HCT116 (cell line): Measurements from ENCODE around the gene RTTN. TPM values are rescaled to one million over a fixed set of nuclear protein-coding genes. Genes with fewer than 3 reads are reported as not detected.

Source experiments
- ATAC-seq: fragments of 200-7000 bp; cut with Tn5 transposase; 2 replicates; pipeline ENCODE4 v1.9.1; 2020; ENCODE audit warnings: mild to moderate bottlenecking, moderate library complexity
- BruUV-seq: library from RNA; stranded (reverse); fragments of 400-500 nt; replicated peaks from 2 replicates; lab custom pipeline; 2021; lab: Mats Ljungman, UMichigan
- CTCF ChIA-PET: fragments of 300-600 bp; sonication (Branson Sonifier 250); formaldehyde crosslinking; loops from one replicate; lab custom pipeline; 2021; ENCODE audit warnings: antibody characterized with exemption; lab: Charles Lee
- POLR2A ChIA-PET: fragments of 300-600, 350-600 bp; sonication (Branson Sonifier 250); formaldehyde crosslinking; loops from one replicate; lab custom pipeline; 2021; ENCODE audit warnings: antibody characterized with exemption; lab: Charles Lee
- RAD21 ChIA-PET, 2 experiments: fragments of 300-600 bp; sonication (Branson Sonifier 250); formaldehyde crosslinking; loops; one replicate each; lab custom pipeline; 2023; ENCODE audit warnings: low total read pairs in 2 of 2; ENCODE audit not compliant: uncharacterized antibody in 2 of 2, unreplicated experiment in 2 of 2, low non-redundant PET in 1 of 2; lab: Charles Lee
- DNase-seq: peaks from one replicate; pipeline ENCODE4 v3.0.0-alpha.2; 2010; ENCODE audit warnings: low read depth, low spot score
- H2AFZ ChIP-seq: fragments of 200-600 bp; shearing (Covaris generic), sonication (generic); 2 replicates; pipeline ENCODE4 v1.6.1; 2017; ENCODE audit warnings: low read depth, mixed run types, mixed read lengths, antibody characterized with exemption, low read length; ENCODE audit not compliant: poor library complexity, severe bottlenecking
- H3K27ac ChIP-seq: 2 replicates; pipeline ENCODE4 v1.5.1; 2012; ENCODE audit warnings: low read depth, low read length
- H3K27me3 ChIP-seq: fragments of 200-600 bp; sonication (generic); 2 replicates; pipeline ENCODE4 v1.6.1; 2016; ENCODE audit warnings: mixed run types, low read length, mixed read lengths; ENCODE audit not compliant: insufficient read depth
- H3K36me3 ChIP-seq, 2 experiments: fragments of 200-500 bp in 1 of 2; fragments of 200-600 bp in 1 of 2; sonication (Bioruptor generic) in 1 of 2; sonication (generic) in 1 of 2; 2 replicates each; pipeline versions ENCODE4 v1.5.1 to v1.6.1; 2014 to 2016; ENCODE audit warnings: low read length in 2 of 2, inconsistent platforms in 1 of 2, mixed read lengths in 1 of 2, mixed run types in 1 of 2; ENCODE audit not compliant: insufficient read depth in 2 of 2, control insufficient read depth in 1 of 2
- H3K4me1 ChIP-seq, 2 experiments: fragments of 200-600 bp in 1 of 2; sonication (generic) in 1 of 2; 2 replicates each; pipeline versions ENCODE4 v1.5.1 to v1.6.1; 2012 to 2017; ENCODE audit warnings: low read length in 2 of 2, inconsistent platforms in 1 of 2, mild to moderate bottlenecking in 1 of 2, mixed read lengths in 1 of 2, mixed run types in 1 of 2, moderate library complexity in 1 of 2; ENCODE audit not compliant: insufficient read depth in 2 of 2, control insufficient read depth in 1 of 2
- H3K4me2 ChIP-seq: fragments of 200-600 bp; sonication (generic); 2 replicates; pipeline ENCODE4 v1.6.1; 2017; ENCODE audit warnings: mixed run types, low read length, mixed read lengths
- H3K4me3 ChIP-seq, 2 experiments: fragments of 200-600 bp in 1 of 2; sonication (generic) in 1 of 2; replicated peaks in 1 of 2; 2 replicates each; pipeline ENCODE4 v1.5.1; 2011 to 2016; ENCODE audit warnings: low read length in 2 of 2, control low read depth in 1 of 2, low read depth in 1 of 2, mild to moderate bottlenecking in 1 of 2, mixed read lengths in 1 of 2, mixed run types in 1 of 2
- H3K79me2 ChIP-seq: fragments of 200-600 bp; sonication (generic); 2 replicates; pipeline ENCODE4 v1.6.1; 2017; ENCODE audit warnings: mild to moderate bottlenecking, mixed run types, low read length, moderate library complexity, mixed read lengths; ENCODE audit not compliant: insufficient read depth
- H3K9ac ChIP-seq: fragments of 200-600 bp; sonication (generic); 2 replicates; pipeline ENCODE4 v1.6.1; 2016; ENCODE audit warnings: low read length, mixed read lengths
- H3K9me2 ChIP-seq: fragments of 200-600 bp; sonication (generic), shearing (Covaris generic); 2 replicates; pipeline ENCODE4 v1.6.1; 2017; ENCODE audit warnings: mixed run types, mild to moderate bottlenecking, moderate library complexity; ENCODE audit not compliant: insufficient read depth
- H3K9me3 ChIP-seq, 2 experiments: fragments of 200-500 bp in 1 of 2; fragments of 200-600 bp in 1 of 2; sonication (Bioruptor generic) in 1 of 2; sonication (generic) in 1 of 2; 2 replicates each; pipeline ENCODE4 v1.6.1; 2014 to 2017; ENCODE audit warnings: low read length in 2 of 2, mixed read lengths in 2 of 2, inconsistent platforms in 1 of 2, low read depth in 1 of 2, mild to moderate bottlenecking in 1 of 2, mixed run types in 1 of 2, moderate library complexity in 1 of 2; ENCODE audit not compliant: control insufficient read depth in 1 of 2, insufficient read depth in 1 of 2
- H4K20me1 ChIP-seq: fragments of 200-600 bp; sonication (generic), shearing (Covaris generic); 2 replicates; pipeline ENCODE4 v1.6.1; 2017; ENCODE audit warnings: mixed run types, mild to moderate bottlenecking, moderate library complexity; ENCODE audit not compliant: insufficient read depth
- CEBPB ChIP-seq: IDR thresholded peaks from 2 replicates; pipeline ENCODE4 v1.6.1; 2012; ENCODE audit warnings: low read depth
- EGR1 ChIP-seq: IDR thresholded peaks from 2 replicates; pipeline ENCODE4 v1.6.1; 2012; ENCODE audit warnings: low read depth
- ELF1 ChIP-seq: IDR thresholded peaks from 2 replicates; pipeline ENCODE4 v1.6.1; 2012; ENCODE audit warnings: low read depth, borderline replicate concordance
- EZH2 ChIP-seq: fragments of 200-600 bp; sonication (generic); IDR thresholded peaks from 2 replicates; pipeline ENCODE4 v1.6.1; 2017; ENCODE audit warnings: antibody characterized with exemption, mixed run types
- EZH2phosphoT487 ChIP-seq: fragments of 200-600 bp; IDR thresholded peaks from 2 replicates; pipeline ENCODE4 v1.6.1; 2018; ENCODE audit warnings: antibody characterized with exemption, borderline replicate concordance
- FOSL1 ChIP-seq: IDR thresholded peaks from 2 replicates; pipeline ENCODE4 v1.6.1; 2012; ENCODE audit warnings: low read depth
- POLR2A ChIP-seq: IDR thresholded peaks from 2 replicates; pipeline ENCODE4 v1.7.0; 2011; ENCODE audit warnings: borderline replicate concordance; ENCODE audit not compliant: insufficient read depth, insufficient read length; ENCODE audit errors: extremely low read depth
- POLR2AphosphoS5 ChIP-seq: IDR thresholded peaks from 2 replicates; pipeline ENCODE4 v1.6.1; 2011; ENCODE audit warnings: mild to moderate bottlenecking, low read depth, low read length, moderate library complexity
- REST ChIP-seq: IDR thresholded peaks from 2 replicates; pipeline ENCODE4 v1.6.1; 2012; ENCODE audit warnings: low read depth
- SIN3A ChIP-seq: IDR thresholded peaks from 2 replicates; pipeline ENCODE4 v1.6.1; 2012; ENCODE audit warnings: low read depth
- SP1 ChIP-seq: IDR thresholded peaks from 2 replicates; pipeline ENCODE4 v1.6.1; 2012; ENCODE audit warnings: low read depth
- SRF ChIP-seq: IDR thresholded peaks from 2 replicates; pipeline ENCODE4 v1.6.1; 2012; ENCODE audit warnings: low read depth
- YY1 ChIP-seq: IDR thresholded peaks from 2 replicates; pipeline ENCODE4 v1.6.1; 2011; ENCODE audit warnings: low read length, low read depth, moderate library complexity, mild to moderate bottlenecking; ENCODE audit not compliant: insufficient replicate concordance; ENCODE audit errors: extremely low read depth
- ZFX ChIP-seq: fragments of 450-650 bp; IDR thresholded peaks from 2 replicates; pipeline ENCODE4 v1.6.1; 2017
- ZNF274 ChIP-seq: fragments of 200-500 bp; sonication (Bioruptor generic); IDR thresholded peaks from 2 replicates; pipeline ENCODE4 v1.6.1; 2014; ENCODE audit warnings: mild to moderate bottlenecking, low read depth, low read length, inconsistent platforms
- intact Hi-C: fragments of 100-400 bp; cut with micrococcal nuclease; formaldehyde crosslinking; loops from 2 replicates; pipeline ENCODE4 v1.10.0; 2022
- total RNA-seq: library from RNA; stranded (reverse); gene quantifications from one replicate; pipeline ENCODE4 v1.2.1, GENCODE V29; 2021; ENCODE audit not compliant: unreplicated experiment

RTTN gene
- total RNA-seq, 1 experiment from 2014 or later: 41.2 TPM

- ATAC-seq: no peak
- POLR2A ChIA-PET: no interaction called here
- no peaks in the 10 kb centered on the region for H3K9me3 ChIP-seq
- peaks cover 6 to 20% of the 10 kb centered on the region in 2 experiments; a peak in 2 of 4 replicates for H3K36me3 ChIP-seq
- TF ChIP-seq POLR2A: no peak
- no peak for TF ChIP-seq REST
- TF ChIP-seq CEBPB: no peak
- TF ChIP-seq EZH2phosphoT487: no peak
- TF ChIP-seq EZH2: no peak
- no peak for TF ChIP-seq ZNF274
- TF ChIP-seq ZFX: no peak
- TF ChIP-seq ELF1: no peak
- TF ChIP-seq FOSL1: no peak
- TF ChIP-seq YY1: no peak
- no peak for TF ChIP-seq SP1
- TF ChIP-seq EGR1: no peak
- TF ChIP-seq SRF: no peak
- TF ChIP-seq POLR2AphosphoS5: no peak
- no peak for TF ChIP-seq SIN3A
- no peaks in the 10 kb centered on the region for H4K20me1 ChIP-seq
- no peak overlapping the region for H3K9ac ChIP-seq
- CTCF ChIA-PET: interaction anchor here (1.2 kb wide), 1 partner anchor 315 kb away, joined by 3 read pairs; no protein-coding TSS in a partner anchor
- intact Hi-C loops: no loop called here
- peaks cover 5% of the 10 kb centered on the region; the same call in 1 of the 2 replicates for H3K79me2 ChIP-seq
- H2AFZ ChIP-seq: no peak overlapping the region
- H3K4me3 ChIP-seq: no peak overlapping the region
- RAD21 ChIA-PET: no interaction called here
- BruUV-seq: no TSS peak
- no peaks in the 10 kb centered on the region for H3K27me3 ChIP-seq
- no peaks in the 10 kb centered on the region for H3K9me2 ChIP-seq
- H3K4me2 ChIP-seq: no peak overlapping the region
- DNase-seq: no peak
- no peak overlapping the region for H3K27ac ChIP-seq
- no peaks in the 10 kb centered on the region for H3K4me1 ChIP-seq
These were observed 63.5 kb downstream of the RTTN start for GRCh38 chr18:70142001-70142400.
